H1 (cell line): Measurements from ENCODE around the gene ECI1.

Source experiments
- CREB1 ChIP-seq: IDR thresholded peaks from 2 replicates; pipeline ENCODE4 v1.6.1; 2012; ENCODE audit warnings: inconsistent platforms
- CTCF ChIP-seq, 3 experiments: IDR thresholded peaks; 1 replicate in 2 of 3; 2 replicates in 1 of 3; pipeline versions ENCODE4 v1.5.1 to v1.6.1; 2011; ENCODE audit warnings: low read length in 3 of 3, mild to moderate bottlenecking in 3 of 3, inconsistent platforms in 2 of 3, low read depth in 1 of 3, moderate library complexity in 1 of 3; ENCODE audit not compliant: insufficient read depth in 1 of 3; ENCODE audit errors: control extremely low read depth in 1 of 3
- EZH2 ChIP-seq: fragments of 200-600 bp; sonication (generic); IDR thresholded peaks from 2 replicates; pipeline ENCODE4 v1.7.1; 2012; ENCODE audit warnings: low read depth, mild to moderate bottlenecking, moderate library complexity, low read length, inconsistent platforms; ENCODE audit not compliant: severe bottlenecking
- JUN ChIP-seq: IDR thresholded peaks from 2 replicates; pipeline ENCODE4 v1.6.1; 2011; ENCODE audit warnings: low read depth, mild to moderate bottlenecking, improper control_type of control experiment, low read length
- MAX ChIP-seq: IDR thresholded peaks from 2 replicates; pipeline ENCODE4 v1.6.1; 2012; ENCODE audit warnings: inconsistent platforms
- POLR2A ChIP-seq, 2 experiments: IDR thresholded peaks; 1 replicate in 1 of 2; 2 replicates in 1 of 2; pipeline ENCODE4 v1.6.1; 2011; ENCODE audit warnings: low read depth in 2 of 2, low read length in 2 of 2, mild to moderate bottlenecking in 2 of 2; ENCODE audit errors: control extremely low read depth in 1 of 2
- SIN3A ChIP-seq, 2 experiments: IDR thresholded peaks in 1 of 2; conservative IDR thresholded peaks in 1 of 2; 2 replicates each; pipeline ENCODE4 v1.6.1; 2011 to 2012; ENCODE audit warnings: low read length in 2 of 2, improper control_type of control experiment in 1 of 2, low read depth in 1 of 2, mild to moderate bottlenecking in 1 of 2
- SP2 ChIP-seq: IDR thresholded peaks from 2 replicates; pipeline ENCODE4 v1.6.1; 2012; ENCODE audit warnings: mild to moderate bottlenecking, low read length, inconsistent platforms
- SUZ12 ChIP-seq: fragments of 200-600 bp; sonication (generic); IDR thresholded peaks from 2 replicates; pipeline ENCODE4 v1.6.1; 2012; ENCODE audit warnings: mild to moderate bottlenecking, inconsistent platforms, low read length, moderate library complexity, mixed read lengths
- TCF12 ChIP-seq: IDR thresholded peaks from 2 replicates; pipeline ENCODE4 v1.6.1; 2011; ENCODE audit warnings: low read depth, mild to moderate bottlenecking, low read length
- TEAD4 ChIP-seq: IDR thresholded peaks from 2 replicates; pipeline ENCODE4 v1.6.1; 2012; ENCODE audit warnings: low read depth, low read length, inconsistent platforms, mixed read lengths
- YY1 ChIP-seq: IDR thresholded peaks from 2 replicates; pipeline ENCODE4 v1.6.1; 2011; ENCODE audit warnings: low read depth, mild to moderate bottlenecking, low read length

GRCh38 chr16:2253293-2253692 is 1.9 kb upstream of the ECI1 start:
- TF ChIP-seq SUZ12 (no peak), MAX (no peak), TEAD4 (no peak), YY1 (no peak), SIN3A (conservative IDR thresholded peaks at IDR 0.05 in 1 of 2, IDR thresholded peaks at IDR 0.05 in 1 of 2; ENCODE audit: low read depth in 1 of 2, low read length in 2 of 2) (no peak), TCF12 (no peak), EZH2 (no peak), CREB1 (no peak), CTCF (IDR thresholded peaks at IDR 0.05; ENCODE audit: control extremely low read depth in 1 of 3, insufficient read depth in 1 of 3, low read depth in 1 of 3, low read length in 3 of 3) (no peak), POLR2A (IDR thresholded peaks at IDR 0.05; ENCODE audit: control extremely low read depth in 1 of 2, low read depth in 2 of 2, low read length in 2 of 2) (no peak), JUN (no peak), SP2 (no peak)
